Psoas muscle (tissue), 8 donors: ENCODE data around the gene RAB42. TPM values are rescaled to one million over a fixed set of nuclear protein-coding genes. Genes with fewer than 3 reads are reported as not detected.
"Not testable (repeated sequence)": the region's sequence is repeated elsewhere in the genome, so short reads cannot be mapped to it uniquely, and the experiment has no call there.

Experiments used
- ATAC-seq, 4 donors: fragments of 200-7000 bp; cut with Tn5 transposase; one replicate each; pipeline ENCODE4 v1.9.1; 2020; ENCODE audit warnings: moderate library complexity in 3 of 4, mild to moderate bottlenecking in 2 of 4
- DNase-seq, 2 donors: peaks; one replicate each; pipeline ENCODE4 v3.0.0-alpha.2; 2020
- H3K27ac ChIP-seq: fragments of 200-600 bp; one replicate; pipeline ENCODE4 v1.8.0; 2022
- H3K27me3 ChIP-seq, 3 donors: fragments of 200-600 bp in 1 of 3; one replicate each; pipeline versions ENCODE4 v1.6.1 to v1.8.0; 2013 to 2022; ENCODE audit warnings: low read length in 2 of 3, mild to moderate bottlenecking in 2 of 3, moderate library complexity in 1 of 3; ENCODE audit not compliant: insufficient read depth in 3 of 3
- H3K36me3 ChIP-seq, 2 donors: fragments of 200-600 bp in 1 of 2; one replicate each; pipeline versions ENCODE4 v1.6.1 to v1.8.0; 2013 to 2022; ENCODE audit warnings: low read depth in 1 of 2, mild to moderate bottlenecking in 1 of 2, moderate library complexity in 1 of 2; ENCODE audit not compliant: insufficient read depth in 1 of 2
- H3K4me1 ChIP-seq: fragments of 200-600 bp; one replicate; pipeline ENCODE4 v1.8.0; 2022
- H3K4me3 ChIP-seq: fragments of 200-600 bp; one replicate; pipeline ENCODE4 v1.8.0; 2022; ENCODE audit warnings: mild to moderate bottlenecking
- H3K9me3 ChIP-seq: fragments of 200-600 bp; one replicate; pipeline ENCODE4 v1.8.0; 2022
- WGBS, 3 donors: extraction: QIAGEN DNeasy Blood & Tissue Kit; methylation state at CpG; one replicate each; pipeline versions ENCODE4 v1.1.6 to v1.1.7; 2013; 5-methylcytosine and 5-hydroxymethylcytosine counted together
- intact Hi-C, 2 donors: fragments of 100-400 bp; cut with DNase I; formaldehyde crosslinking; loops; one replicate each; pipeline versions ENCODE4 v1.11.0 to v1.14.2; 2022
- polyA plus RNA-seq, 3 donors: library from polyadenylated mRNA; stranded (reverse); fragments of 200-250 nt; gene quantifications; one replicate each; pipeline ENCODE4 v1.2.3, GENCODE V29; 2013
- total RNA-seq, 4 donors: library from RNA; stranded (reverse); fragmentation: NEBNext Ultra II Directional in 2 of 4; extraction: Animal tissue kit (Norgen Biotek cat#: 25700) in 2 of 4; gene quantifications; one replicate each; pipeline versions ENCODE4 v1.2.1 to v1.2.4, GENCODE V29; 2021 to 2023
- TF ChIP-seq, protein P1 (sequence below): fragments of 200-600 bp; IDR thresholded peaks from one replicate; pipeline ENCODE4 v1.8.0; 2022; ENCODE audit warnings: antibody characterized with exemption
- donor health status: healthy with polysubstance abuse.
- donor health status: DM: no; HTN: no; CAD: no; lungs with moderate emphysema.
- donor health status: Bipolar disorder and iron deficiency.
- donor health status: healthy.
- donor health status: DM: yes; HTN: yes; CAD: no.
- donor health status: DM: no; HTN: no; CAD: no.
- donor health status: DM: no; HTN: no; CAD: no.
- donor health status: DM: yes; HTN: yes; CAD: no.

RAB42 gene
- total and polyA plus RNA-seq, 7 donors = 0.16 to 1.3 (median 0.34) TPM

DNA sequence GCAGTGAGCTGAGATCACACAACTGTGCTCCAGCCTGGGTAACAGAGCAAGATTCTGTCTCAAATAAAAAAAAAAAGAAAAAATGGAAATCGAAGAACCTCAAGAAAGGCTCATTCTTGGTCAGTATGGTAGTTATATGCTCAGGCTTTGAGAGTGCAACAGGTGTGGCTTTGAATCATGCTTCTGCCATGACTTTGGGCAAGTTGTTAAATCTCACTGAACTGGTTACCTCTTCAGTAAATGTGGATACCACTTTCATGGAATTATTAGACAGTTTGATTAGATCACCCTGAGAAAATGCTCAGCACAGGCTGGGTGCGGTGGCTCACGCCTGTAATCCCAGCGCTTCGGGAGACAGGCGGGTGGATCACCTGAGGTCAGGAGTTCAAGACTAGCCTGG lies 26.3 kb upstream of the RAB42 start:
- Histone ChIP-seq H3K4me1 (no peaks in the 10 kb centered on the region), H3K27ac (no peak overlapping the region), H3K36me3 (peaks cover 14 to 98% of the 10 kb centered on the region in 2 donors), H3K4me3 (no peak overlapping the region), H3K9me3 (no peaks in the 10 kb centered on the region), H3K27me3 (no peaks in the 10 kb centered on the region)
- TF ChIP-seq, protein P1, sequence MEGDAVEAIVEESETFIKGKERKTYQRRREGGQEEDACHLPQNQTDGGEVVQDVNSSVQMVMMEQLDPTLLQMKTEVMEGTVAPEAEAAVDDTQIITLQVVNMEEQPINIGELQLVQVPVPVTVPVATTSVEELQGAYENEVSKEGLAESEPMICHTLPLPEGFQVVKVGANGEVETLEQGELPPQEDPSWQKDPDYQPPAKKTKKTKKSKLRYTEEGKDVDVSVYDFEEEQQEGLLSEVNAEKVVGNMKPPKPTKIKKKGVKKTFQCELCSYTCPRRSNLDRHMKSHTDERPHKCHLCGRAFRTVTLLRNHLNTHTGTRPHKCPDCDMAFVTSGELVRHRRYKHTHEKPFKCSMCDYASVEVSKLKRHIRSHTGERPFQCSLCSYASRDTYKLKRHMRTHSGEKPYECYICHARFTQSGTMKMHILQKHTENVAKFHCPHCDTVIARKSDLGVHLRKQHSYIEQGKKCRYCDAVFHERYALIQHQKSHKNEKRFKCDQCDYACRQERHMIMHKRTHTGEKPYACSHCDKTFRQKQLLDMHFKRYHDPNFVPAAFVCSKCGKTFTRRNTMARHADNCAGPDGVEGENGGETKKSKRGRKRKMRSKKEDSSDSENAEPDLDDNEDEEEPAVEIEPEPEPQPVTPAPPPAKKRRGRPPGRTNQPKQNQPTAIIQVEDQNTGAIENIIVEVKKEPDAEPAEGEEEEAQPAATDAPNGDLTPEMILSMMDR = no peak
- DNase-seq (no peak), ATAC-seq (no peak)
- WGBS, 3 donors = 94 to 99% (median 99%) methylated on average over 6 of the region's 6 CpGs
- intact Hi-C loops = no loop called here

DNA sequence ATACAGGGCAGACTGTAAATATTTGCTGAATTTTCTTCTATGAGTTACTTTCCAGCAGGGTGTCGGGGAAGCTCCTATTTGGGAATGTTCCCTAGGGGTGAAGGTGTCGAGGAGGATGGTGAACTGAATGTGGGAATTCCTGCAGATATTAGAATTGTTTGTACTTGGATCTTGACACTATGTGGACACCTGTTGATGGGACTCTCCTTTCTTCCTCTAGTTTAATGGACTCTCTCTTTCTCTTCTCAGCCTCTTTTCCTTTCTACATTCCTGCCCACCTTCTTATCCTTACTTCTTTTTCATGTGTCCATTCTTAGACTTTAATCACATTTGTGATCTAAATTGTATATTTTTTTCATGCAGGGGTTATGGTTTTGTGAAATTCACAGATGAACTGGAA lies 25.1 kb upstream of the RAB42 start:
- no peak for ATAC-seq
- TF ChIP-seq, protein P1 = no peak
- peaks cover 10 to 98% of the 10 kb centered on the region in 2 donors for H3K36me3 ChIP-seq
- DNase-seq = no peak
- H3K27me3 ChIP-seq = no peaks in the 10 kb centered on the region
- WGBS, 3 donors = 82 to 86% (median 83%) methylated on average over 2 of the region's 2 CpGs
- no peak overlapping the region for H3K4me3 ChIP-seq
- no peaks in the 10 kb centered on the region for H3K9me3 ChIP-seq
- no peak overlapping the region for H3K27ac ChIP-seq
- intact Hi-C loops = no loop called here
- no peaks in the 10 kb centered on the region for H3K4me1 ChIP-seq

DNA sequence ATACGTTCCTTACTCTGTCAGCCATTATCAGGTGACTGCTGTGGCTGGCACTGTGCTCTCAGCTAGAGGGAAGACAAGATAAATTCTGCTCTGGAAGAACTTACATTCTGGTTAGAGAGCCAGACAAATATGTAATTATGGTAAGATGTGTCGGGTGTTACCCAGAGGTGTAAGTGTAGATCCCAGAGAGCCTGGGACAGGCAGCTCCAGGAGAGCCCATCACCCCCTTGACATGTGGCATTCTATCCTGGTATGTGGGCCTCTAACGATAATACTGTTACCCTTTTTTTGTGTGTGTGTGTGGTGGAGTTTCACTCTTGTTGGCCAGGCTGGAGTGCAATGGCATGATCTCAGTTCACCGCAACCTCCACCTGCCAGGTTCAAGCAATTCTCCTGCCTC lies 20.2 kb upstream of the RAB42 start:
- no peak overlapping the region for H3K27ac ChIP-seq
- H3K9me3 ChIP-seq = no peaks in the 10 kb centered on the region
- H3K36me3 ChIP-seq = peaks cover 10 to 96% of the 10 kb centered on the region in 2 donors
- ATAC-seq (no peak), DNase-seq (no peak)
- no peaks in the 10 kb centered on the region for H3K27me3 ChIP-seq
- intact Hi-C loops = no loop called here
- H3K4me1 ChIP-seq = no peaks in the 10 kb centered on the region
- 83 to 92% (median 85%) methylated on average over 4 of the region's 4 CpGs for WGBS, 3 donors
- no peak overlapping the region for H3K4me3 ChIP-seq
- TF ChIP-seq, protein P1 = no peak

DNA sequence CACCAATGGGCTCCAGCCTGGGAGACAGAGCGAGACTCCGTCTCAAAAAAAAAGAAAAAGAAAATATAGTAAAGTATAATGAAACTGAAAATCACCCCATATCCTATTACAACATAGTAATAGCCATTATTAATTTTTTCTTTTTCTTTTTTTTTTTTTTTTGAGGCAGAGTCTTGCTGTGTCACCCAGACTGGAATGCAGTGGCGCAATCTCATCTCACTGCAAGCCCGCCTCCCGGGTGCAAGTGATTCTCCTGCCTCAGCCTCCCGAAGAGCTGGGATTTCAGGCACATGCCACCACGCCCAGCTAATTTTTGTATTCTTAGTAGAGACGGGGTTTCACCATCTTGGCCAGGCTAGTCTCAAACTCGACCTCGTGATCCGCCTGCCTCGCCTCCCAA lies 19.2 kb upstream of the RAB42 start:
- H3K27me3 ChIP-seq, H3K4me3 ChIP-seq, intact Hi-C loops, H3K4me1 ChIP-seq, H3K9me3 ChIP-seq, H3K27ac ChIP-seq, ATAC-seq: not testable (repeated sequence)
- WGBS, 3 donors = 91 to 93% (median 92%) methylated on average over 12 of the region's 12 CpGs
- peak in 1 of 2 donors; percentile 46 for DNase-seq
- peaks cover 14 to 96% of the 10 kb centered on the region in 2 donors for H3K36me3 ChIP-seq

DNA sequence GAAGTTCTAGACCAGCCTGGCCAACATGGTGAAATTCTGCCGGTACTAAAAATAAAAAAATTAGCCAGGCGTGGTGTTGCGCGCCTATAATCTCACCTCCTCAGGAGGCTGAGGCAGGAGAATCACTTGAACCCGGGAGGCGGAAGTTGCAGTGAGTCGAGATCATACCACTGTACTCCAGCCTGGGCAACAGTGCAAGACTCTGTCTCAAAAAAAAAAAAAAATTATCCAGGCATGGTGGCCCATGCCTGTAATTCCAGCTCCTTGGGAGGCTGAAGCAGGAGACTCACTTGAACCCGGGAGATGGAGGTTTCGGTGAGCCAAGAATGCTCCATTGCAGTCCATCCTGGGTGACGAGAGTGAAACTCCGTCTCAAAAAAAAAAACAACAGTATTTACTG lies 18.5 kb upstream of the RAB42 start:
- no peaks in the 10 kb centered on the region for H3K27me3 ChIP-seq
- H3K4me1 ChIP-seq = no peaks in the 10 kb centered on the region
- no peak overlapping the region for H3K27ac ChIP-seq
- intact Hi-C loops = no loop called here
- ATAC-seq = no peak
- no peaks in the 10 kb centered on the region for H3K9me3 ChIP-seq
- H3K36me3 ChIP-seq = peaks cover 13 to 96% of the 10 kb centered on the region in 2 donors
- TF ChIP-seq, protein P1 = no peak
- no peak overlapping the region for H3K4me3 ChIP-seq
- 97 to 98% (median 98%) methylated on average over 11 of the region's 11 CpGs for WGBS, 3 donors
- DNase-seq = no peak
